Activated CD8-positive, alpha-beta memory T cell treated with anti-CD3 and anti-CD28 coated beads, Interleukin-2, amount 50 U/mL, for 1 hour (primary cell): ENCODE measurements around the gene ATRNL1.

Experiments used
- DNase-seq: peaks from one replicate; pipeline ENCODE4 v3.0.0-alpha.2; 2020; ENCODE audit errors: extremely low read depth

ATRNL1 gene

DNA sequence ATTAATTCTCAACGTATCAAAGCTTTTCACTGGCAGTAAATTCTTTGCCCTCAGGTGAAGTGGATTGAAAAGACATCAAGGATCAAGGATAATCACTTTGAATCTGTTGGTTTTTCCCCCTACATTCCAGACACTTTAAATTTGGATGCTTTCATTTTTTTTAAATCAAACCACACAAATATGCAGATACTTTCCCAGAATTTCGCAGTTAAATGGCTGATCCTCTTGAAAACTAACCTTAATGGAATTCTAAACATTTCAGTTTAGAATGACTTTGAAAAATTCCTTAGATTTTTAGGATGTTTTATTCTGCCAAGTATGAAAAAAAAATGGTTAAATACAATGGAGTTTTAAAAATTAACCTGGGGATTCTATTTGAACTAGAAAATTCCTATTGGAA is 853.9 kb downstream of the ATRNL1 start:
- DNase-seq, result no peak

GRCh38 chr10:115948465-115948864 is 855.3 kb downstream of the ATRNL1 start:
- DNase-seq, result no peak

GRCh38 chr10:115949282-115949844 is 856.2 kb downstream of the ATRNL1 start:
- no peak for DNase-seq

DNA sequence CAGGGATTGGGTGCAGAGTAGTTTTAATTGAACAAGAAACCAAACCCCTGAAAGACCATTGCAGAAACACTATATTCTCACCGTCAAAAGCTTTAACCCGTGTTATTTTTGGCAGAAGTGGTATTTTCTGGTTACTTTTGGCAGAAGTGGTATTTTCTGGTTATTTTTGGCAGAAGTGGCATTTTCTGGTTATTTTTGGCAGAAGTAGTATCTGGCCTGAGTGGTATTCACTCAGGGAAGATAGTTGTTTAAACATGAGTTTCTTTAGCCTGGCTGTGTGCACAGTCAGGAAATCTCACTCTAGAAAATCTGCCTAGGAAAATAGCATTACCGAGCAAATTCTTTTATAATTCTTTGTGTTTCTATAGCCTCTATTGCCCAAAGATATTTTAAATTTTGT is 857.2 kb downstream of the ATRNL1 start:
- no peak for DNase-seq

DNA sequence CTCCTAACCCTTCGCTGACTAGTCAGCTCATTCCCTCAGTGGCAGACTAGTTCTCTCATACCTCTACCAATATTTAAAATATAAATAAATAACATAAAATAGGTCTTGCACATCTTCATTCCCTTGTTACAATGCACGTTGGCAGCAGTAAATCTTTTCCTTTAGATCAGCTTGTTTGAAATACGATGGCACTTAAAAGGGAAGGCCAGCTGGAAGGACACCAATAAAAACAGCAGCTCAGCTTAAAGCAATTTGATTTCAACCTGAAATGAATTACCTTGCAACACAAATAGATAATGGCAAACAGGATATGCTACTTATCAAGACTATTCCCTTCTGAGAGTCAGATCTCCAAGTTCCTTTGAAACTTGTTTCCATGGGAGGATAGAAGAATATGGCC is 858.1 kb downstream of the ATRNL1 start:
- DNase-seq, result no peak

DNA sequence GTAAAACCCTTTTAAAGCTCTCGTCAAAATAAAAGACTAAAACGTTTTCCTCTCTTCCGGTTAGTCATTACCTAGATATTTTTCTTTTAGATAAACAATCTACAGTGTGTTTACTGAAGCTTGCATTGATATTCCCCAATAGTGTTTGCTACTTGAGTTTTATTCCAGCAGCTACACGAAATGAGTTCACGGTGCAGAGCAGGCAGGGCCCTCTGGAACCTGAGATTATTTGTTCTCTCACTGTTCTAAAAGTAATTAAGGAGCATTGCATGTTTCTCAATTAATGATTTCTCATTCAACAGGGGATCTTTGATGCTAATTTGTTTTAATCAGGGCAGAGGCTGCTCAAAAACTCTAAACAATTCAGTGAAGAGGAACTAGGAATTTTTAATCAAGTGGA is 860.1 kb downstream of the ATRNL1 start:
- DNase-seq, result no peak

DNA sequence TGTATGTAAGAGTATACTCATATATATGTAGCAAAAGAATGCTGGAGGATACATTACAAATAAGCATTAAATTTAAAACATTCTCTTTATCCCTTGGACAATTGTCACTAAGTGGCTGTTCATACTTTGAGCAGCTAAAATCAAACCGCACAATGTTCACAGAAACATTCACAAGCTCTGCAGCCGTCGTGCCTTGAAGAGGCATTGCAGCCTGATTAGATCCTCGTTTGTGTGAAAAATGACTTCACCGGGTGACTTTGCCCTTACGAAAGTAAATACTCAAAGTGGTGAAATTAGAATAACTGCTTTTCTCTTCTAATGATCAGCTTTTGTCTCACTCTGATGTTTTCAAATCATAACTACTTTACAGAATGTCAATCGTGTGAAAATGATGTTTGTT is 860.8 kb downstream of the ATRNL1 start:
- no peak for DNase-seq

DNA sequence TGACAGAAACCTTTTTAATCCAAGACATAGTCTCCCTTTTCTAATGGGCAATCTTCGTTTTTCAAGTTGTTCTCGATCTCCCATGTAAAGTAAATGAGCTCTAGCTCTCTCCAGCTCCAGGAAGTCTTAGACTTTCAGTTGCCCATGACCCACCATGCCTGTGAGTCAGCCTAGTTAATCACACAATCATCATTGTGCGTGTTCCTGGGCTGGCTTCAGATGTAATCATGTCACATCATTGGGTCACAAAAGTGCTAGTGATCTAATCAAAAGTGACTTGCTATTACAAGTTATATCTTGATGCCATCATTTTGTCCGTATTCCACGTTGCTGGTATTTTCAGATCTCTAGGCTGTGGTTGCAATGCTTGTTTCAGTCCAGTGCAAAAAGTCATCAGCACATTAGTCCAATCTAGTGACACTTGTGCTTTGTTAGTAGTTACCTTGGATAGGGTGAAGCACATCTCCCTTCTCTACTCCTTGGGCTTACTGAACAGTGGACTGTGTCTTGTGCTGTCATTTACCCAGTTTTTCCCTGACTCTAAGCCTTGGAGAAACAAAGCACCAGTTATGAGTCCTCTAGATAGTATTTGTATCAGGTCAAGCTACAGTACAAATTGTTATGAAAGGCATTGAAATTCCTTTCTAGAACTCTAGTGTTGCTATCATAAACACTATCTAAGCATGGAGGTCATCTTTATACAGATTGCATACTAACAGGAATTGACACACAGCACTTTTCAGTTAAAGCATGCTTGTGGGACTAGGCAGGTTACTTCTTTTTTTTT is 863.3 kb downstream of the ATRNL1 start:
- no peak for DNase-seq

GRCh38 chr10:115957012-115957399 is 863.8 kb downstream of the ATRNL1 start:
- no peak for DNase-seq

GRCh38 chr10:115957786-115958442 is 864.7 kb downstream of the ATRNL1 start:
- DNase-seq, result no peak

DNA sequence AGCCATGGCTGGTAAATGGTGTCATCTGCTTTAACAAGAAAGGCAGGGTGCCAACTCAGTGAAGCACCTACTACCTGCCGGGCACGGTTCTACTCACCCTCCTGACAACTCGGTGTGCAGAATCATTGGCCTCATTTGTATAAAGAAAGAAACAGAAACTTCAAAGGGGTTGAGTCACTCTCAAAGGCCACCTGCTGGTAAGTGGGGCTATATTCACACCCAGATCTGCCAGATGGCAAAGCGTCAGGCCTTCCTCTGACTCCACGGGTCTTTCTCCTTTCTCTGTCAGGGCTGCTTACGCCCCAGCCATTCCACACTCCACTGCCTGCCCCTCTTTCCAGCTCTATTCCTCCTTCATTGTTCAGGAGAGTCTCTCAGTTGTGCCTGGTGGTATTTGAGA is 870.7 kb downstream of the ATRNL1 start:
- DNase-seq, result no peak

DNA sequence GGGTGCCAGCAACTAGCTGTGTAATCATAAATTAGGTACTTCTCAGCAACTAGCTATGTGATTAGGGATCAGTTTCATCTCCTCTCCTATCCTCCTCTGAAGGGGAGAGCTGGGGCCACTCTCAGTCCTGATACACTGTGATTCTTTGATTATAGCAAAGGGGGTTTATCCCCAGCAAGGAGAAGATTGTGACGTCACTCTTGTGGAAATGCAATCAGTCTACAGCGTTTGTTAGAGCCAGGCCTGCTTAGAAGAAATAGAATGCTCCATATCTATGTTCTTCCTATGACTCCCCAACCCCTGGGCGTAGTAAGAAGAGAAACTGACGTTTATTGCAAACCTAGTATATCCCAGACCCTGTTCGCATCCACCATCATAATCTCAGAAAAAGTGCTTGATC is 871.7 kb downstream of the ATRNL1 start:
- no peak for DNase-seq

GRCh38 chr10:115965376-115965775 is 872.2 kb downstream of the ATRNL1 start:
- DNase-seq, result no peak

GRCh38 chr10:115968236-115968635 is 875.1 kb downstream of the ATRNL1 start:
- DNase-seq, result no peak

- DNase-seq, result no peak
Observed at GRCh38 chr10:115969591-115969990, 876.4 kb downstream of the ATRNL1 start.

GRCh38 chr10:115971921-115972320 is 878.8 kb downstream of the ATRNL1 start:
- DNase-seq, result no peak

- DNase-seq, result no peak
Observed at GRCh38 chr10:115972426-115972825, 879.3 kb downstream of the ATRNL1 start.

- no peak for DNase-seq
Observed at GRCh38 chr10:115974351-115974750, 881.2 kb downstream of the ATRNL1 start.

DNA sequence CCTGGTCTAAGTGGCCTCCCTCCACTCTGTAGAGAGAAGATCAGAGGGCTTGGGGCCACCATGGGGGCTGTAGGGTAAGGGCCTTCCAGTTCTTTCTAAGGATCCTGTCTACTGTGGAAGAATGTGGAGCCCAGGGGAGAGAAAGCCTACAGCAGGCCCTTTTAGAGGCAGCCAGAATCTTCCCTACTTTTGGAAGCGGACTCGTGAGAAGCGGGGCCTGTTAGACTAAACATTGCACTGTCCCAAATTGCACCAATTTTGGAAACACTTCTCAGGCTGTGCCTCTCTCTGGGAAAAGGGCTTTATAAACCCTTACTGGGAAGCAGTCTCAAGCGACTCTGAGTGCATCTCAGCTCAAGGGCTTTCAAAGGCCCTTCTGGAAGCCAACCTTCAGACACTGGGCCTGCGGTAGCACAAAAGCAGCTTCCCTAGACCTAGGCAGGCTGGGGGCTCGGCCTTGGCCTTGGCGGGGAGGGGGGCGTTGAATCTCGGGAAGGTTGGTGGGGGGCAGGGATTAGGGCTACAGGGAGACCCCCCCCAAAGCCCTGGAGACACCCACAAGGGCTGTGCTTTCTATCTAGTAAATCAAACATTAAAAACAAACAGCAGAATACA is 881.8 kb downstream of the ATRNL1 start:
- DNase-seq, result no peak

DNA sequence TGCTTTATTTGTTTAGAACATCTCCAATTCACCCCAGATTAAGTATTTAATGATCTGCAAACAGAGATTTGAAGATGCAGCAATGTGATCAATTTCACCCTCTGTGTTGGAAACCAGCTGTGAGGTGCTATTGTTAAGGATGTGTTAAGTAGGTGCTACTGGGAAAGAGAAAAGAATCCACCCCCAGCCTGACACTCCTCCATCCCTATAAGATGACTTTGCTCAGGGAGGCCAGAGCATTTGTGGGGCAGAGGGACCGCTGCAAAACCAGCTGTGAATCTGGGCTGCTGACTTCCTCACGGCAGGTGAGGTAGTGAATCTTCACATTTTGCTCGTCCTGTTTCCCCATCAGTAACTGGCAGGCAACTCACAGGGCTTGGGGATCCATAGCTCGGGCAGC is 882.3 kb downstream of the ATRNL1 start:
- no peak for DNase-seq

GRCh38 chr10:115976342-115976741 is 883.2 kb downstream of the ATRNL1 start:
- no peak for DNase-seq

GRCh38 chr10:115977855-115978254 is 884.7 kb downstream of the ATRNL1 start:
- DNase-seq, result no peak

DNA sequence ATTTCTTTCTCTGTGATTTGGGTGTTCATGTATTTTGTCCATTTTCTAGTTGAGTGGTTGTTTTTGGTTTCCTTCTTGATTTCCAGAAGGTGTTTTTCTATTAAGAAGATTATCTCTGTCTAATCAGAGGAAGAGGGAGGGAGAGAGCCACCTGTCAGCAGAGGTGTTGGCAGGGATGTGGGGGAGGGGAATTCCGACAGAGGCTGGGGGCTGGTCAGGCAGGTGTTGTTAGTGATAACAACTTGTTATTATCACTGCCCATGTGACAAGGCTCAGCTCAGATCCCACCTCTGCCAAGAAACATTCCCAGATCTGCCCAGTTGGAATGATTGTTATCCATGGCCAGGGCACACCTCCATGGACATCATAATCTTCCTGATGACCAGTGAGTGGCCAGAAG is 886.4 kb downstream of the ATRNL1 start:
- DNase-seq, result no peak
